ENCODE measurements around the gene DIAPH2.

Gene DIAPH2

GRCh38 chrX:97009391-97009790 lies 324.7 kb downstream of the DIAPH2 start:
- no peak overlapping the region for H3K4me3 ChIP-seq (ENCODE audit: control insufficient read depth, low read depth, low read length)
- TF ChIP-seq CTCF (IDR thresholded peaks at IDR 0.05; ENCODE audit: control insufficient read depth, insufficient read depth, low read depth, low read length, missing control alignments): no peak
- DNase-seq (ENCODE audit: low read depth): no peak

GRCh38 chrX:97011540-97011939 lies 326.9 kb downstream of the DIAPH2 start:
- no peak overlapping the region for H3K4me3 ChIP-seq (ENCODE audit: control insufficient read depth, low read depth, low read length)

GRCh38 chrX:97016106-97016505 lies 331.5 kb downstream of the DIAPH2 start:
- no peak overlapping the region for H3K4me3 ChIP-seq (ENCODE audit: control insufficient read depth, low read depth, low read length)
- no peak for TF ChIP-seq CTCF (IDR thresholded peaks at IDR 0.05; ENCODE audit: control insufficient read depth, insufficient read depth, low read depth, low read length, missing control alignments)
- no peak for DNase-seq (ENCODE audit: low read depth)

More at GRCh38 chrX:97011540-97011939, 326.9 kb downstream of the DIAPH2 start:
- no peak for DNase-seq (ENCODE audit: low read depth)
- TF ChIP-seq CTCF (IDR thresholded peaks at IDR 0.05; ENCODE audit: control insufficient read depth, insufficient read depth, low read depth, low read length, missing control alignments): no peak

GRCh38 chrX:97021680-97022079 lies 337.0 kb downstream of the DIAPH2 start:
- no peak for TF ChIP-seq CTCF (IDR thresholded peaks at IDR 0.05; ENCODE audit: control insufficient read depth, insufficient read depth, low read depth, low read length, missing control alignments)
- no peak for DNase-seq (ENCODE audit: low read depth)
- no peak overlapping the region for H3K4me3 ChIP-seq (ENCODE audit: control insufficient read depth, low read depth, low read length)

- DNase-seq (ENCODE audit: low read depth): no peak
- TF ChIP-seq CTCF (IDR thresholded peaks at IDR 0.05; ENCODE audit: control insufficient read depth, insufficient read depth, low read depth, low read length, missing control alignments): no peak
- H3K4me3 ChIP-seq (ENCODE audit: control insufficient read depth, low read depth, low read length): no peak overlapping the region
These were observed 341.8 kb downstream of the DIAPH2 start for GRCh38 chrX:97026406-97026805.

GRCh38 chrX:97027384-97027922 lies 342.8 kb downstream of the DIAPH2 start:
- no peak for DNase-seq (ENCODE audit: low read depth)

More at GRCh38 chrX:97027384-97027922, 342.8 kb downstream of the DIAPH2 start:
- no peak overlapping the region for H3K4me3 ChIP-seq (ENCODE audit: control insufficient read depth, low read depth, low read length)
- TF ChIP-seq CTCF (IDR thresholded peaks at IDR 0.05; ENCODE audit: control insufficient read depth, insufficient read depth, low read depth, low read length, missing control alignments): no peak
